Activated T-cell treated with anti-CD3 and anti-CD28 coated beads, Interleukin-2, amount 50 U/mL, for 24 hours (primary cell): ENCODE data around the gene DEPDC5.

Source experiments
- DNase-seq: peaks from one replicate; pipeline ENCODE4 v3.0.0-alpha.2; 2020
- H3K27ac Mint-ChIP-seq: 2 replicates; pipeline ENCODE4 v1.8.0; 2020; ENCODE audit warnings: mild to moderate bottlenecking, mixed read lengths
- H3K27me3 Mint-ChIP-seq: 2 replicates; pipeline ENCODE4 v1.8.0; 2020; ENCODE audit warnings: mixed read lengths
- H3K36me3 Mint-ChIP-seq: 2 replicates; pipeline ENCODE4 v1.8.0; 2020; ENCODE audit warnings: low read depth, mixed read lengths
- H3K4me1 Mint-ChIP-seq: 2 replicates; pipeline ENCODE4 v1.8.0; 2020; ENCODE audit warnings: low read depth, mixed read lengths
- H3K4me3 Mint-ChIP-seq: 2 replicates; pipeline ENCODE4 v1.8.0; 2020; ENCODE audit warnings: mild to moderate bottlenecking, moderate library complexity, mixed read lengths
- H3K9me3 Mint-ChIP-seq: 2 replicates; pipeline ENCODE4 v1.8.0; 2020; ENCODE audit warnings: mixed read lengths

The DEPDC5 gene

DNA sequence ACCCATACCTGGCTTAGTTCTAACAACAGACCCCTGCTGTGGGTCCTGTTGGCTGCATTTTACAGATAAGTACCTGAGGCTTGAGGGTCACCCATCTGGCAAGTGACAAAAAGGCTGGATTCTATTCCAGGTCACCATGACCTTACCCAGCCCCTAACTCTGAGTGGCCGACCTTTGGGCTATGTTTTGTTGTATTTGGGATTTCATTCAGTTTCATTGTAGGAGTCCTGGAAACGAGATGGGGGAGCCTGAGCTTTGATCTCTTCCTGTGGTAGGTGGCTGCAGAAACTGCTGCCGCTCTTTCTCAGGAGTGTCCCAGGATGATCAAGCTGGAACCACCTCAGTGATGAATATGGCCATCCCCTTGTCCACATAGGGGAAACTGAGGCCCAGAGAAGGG lies 165.9 kb downstream of the DEPDC5 start:
- Mint-ChIP-seq H3K4me3 (no peak overlapping the region), H3K27ac (no peak overlapping the region), H3K27me3 (peaks cover 6% of the 10 kb centered on the region), H3K4me1 (peaks cover 15% of the 10 kb centered on the region), H3K36me3 (no peaks in the 10 kb centered on the region), H3K9me3 (no peaks in the 10 kb centered on the region)
- no peak for DNase-seq

DNA sequence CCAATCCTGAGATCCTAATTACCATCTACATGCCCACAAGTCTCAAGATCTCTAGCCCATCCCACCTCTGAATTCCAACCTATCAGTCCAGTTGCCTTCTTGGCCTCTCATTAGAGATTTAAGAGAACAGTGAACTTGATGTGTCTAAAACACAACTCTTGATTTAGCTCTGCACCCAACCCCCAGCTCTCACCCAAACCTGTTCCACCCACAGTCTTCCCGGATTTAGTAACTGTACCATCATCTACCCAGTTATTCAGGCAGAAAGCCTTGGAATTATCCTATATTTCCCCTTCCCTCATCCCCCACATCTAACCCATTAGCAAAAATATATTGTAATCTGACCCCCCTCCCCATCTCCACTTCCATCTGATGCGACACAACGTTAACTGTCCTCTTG lies 166.5 kb downstream of the DEPDC5 start:
- Mint-ChIP-seq H3K27me3 (peaks cover 12% of the 10 kb centered on the region), H3K9me3 (no peaks in the 10 kb centered on the region), H3K27ac (no peak overlapping the region), H3K4me1 (peaks cover 15% of the 10 kb centered on the region), H3K36me3 (no peaks in the 10 kb centered on the region), H3K4me3 (no peak overlapping the region)
- no peak for DNase-seq

DNA sequence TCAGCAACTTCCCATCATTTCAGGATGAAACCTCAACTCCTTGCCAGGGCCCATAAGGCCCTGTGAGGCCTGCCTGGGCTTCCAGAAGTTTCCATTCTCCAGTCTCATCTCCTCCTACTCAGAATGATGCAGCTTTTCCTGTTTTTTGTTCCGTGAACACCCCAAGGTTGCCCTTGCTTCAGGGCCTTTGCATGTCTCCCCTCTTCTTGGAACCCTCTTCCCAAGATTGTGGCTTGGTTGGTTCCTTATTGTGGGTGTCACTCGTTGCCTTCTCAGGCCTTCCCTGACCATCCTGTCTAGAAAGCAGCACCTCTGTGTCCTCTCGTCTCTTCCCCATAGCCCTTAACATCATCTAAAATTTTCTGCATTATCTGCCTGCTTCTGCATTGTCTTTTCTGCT lies 167.3 kb downstream of the DEPDC5 start:
- H3K27me3 Mint-ChIP-seq: peaks cover 12% of the 10 kb centered on the region

DNA sequence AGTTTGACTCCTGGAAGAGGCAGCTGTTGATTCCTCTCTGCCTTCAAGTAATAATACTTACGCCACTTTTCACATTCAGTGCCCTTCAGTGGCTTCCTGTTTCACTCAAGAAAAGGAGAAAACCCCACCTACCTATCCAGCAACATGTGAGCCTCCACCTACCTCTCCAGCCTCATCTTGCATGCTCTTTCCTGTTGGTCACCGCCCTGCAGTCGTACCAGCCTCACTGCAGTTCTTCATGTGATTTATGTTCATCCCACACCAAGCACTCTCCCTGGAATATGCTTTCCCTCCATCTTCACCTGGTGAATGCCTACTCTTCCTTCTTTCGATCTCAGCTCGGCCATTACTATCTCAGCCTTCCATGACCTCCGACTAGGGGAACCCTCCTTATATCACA lies 168.7 kb downstream of the DEPDC5 start:
- Mint-ChIP-seq H3K27ac (no peak overlapping the region), H3K4me1 (peaks cover 7% of the 10 kb centered on the region), H3K9me3 (no peaks in the 10 kb centered on the region), H3K27me3 (peaks cover 19% of the 10 kb centered on the region), H3K4me3 (no peak overlapping the region), H3K36me3 (no peaks in the 10 kb centered on the region)
- DNase-seq: no peak

More for the DNA sequence above, 167.3 kb downstream of the DEPDC5 start:
- Mint-ChIP-seq H3K9me3 (no peaks in the 10 kb centered on the region), H3K27ac (no peak overlapping the region), H3K4me3 (no peak overlapping the region), H3K4me1 (peaks cover 15% of the 10 kb centered on the region), H3K36me3 (no peaks in the 10 kb centered on the region)
- DNase-seq: no peak

DNA sequence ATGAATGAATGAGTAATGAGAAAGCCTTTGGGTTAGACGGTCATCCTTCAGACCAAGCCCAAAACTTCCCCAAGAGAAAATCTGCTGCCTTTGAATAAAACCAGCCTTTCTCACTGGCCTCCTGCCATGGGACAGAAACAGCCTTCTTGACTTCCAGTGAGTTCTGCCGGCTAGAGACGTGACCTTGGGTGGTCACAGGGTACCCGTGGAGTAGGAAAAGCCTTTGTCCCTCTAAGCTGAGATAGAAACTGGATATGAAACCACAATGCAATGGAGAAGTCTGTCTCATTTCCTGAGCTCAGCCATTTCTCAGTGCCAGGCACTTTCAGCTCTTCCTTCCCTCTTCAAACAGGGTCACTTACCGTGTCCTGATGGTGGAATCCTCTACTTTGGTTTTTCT lies 169.3 kb downstream of the DEPDC5 start:
- Mint-ChIP-seq H3K27ac (no peak overlapping the region), H3K9me3 (no peaks in the 10 kb centered on the region), H3K4me1 (peaks cover 4% of the 10 kb centered on the region), H3K27me3 (peaks cover 20% of the 10 kb centered on the region), H3K4me3 (no peak overlapping the region), H3K36me3 (no peaks in the 10 kb centered on the region)
- no peak for DNase-seq

DNA sequence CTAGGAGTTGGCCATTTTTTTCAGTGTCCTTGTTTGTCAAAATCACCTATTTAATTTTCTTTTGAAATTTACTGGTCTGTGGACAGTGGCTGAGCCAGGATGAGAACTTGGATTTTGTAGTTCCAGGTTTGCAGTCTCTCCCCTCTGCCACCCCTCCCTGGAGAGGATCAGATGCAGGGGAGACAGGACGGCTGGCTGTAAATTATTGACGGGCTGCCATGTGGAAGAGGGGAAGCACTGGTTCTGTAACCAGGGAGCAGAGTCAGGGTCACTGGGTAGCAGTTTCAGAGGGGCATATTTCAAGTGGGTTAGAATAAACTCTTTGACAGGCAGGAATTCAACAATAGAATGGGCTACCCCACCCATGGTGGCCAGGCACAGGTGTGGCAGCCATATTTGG lies 169.9 kb downstream of the DEPDC5 start:
- Mint-ChIP-seq H3K9me3 (no peaks in the 10 kb centered on the region), H3K4me3 (no peak overlapping the region), H3K27me3 (peaks cover 20% of the 10 kb centered on the region), H3K36me3 (no peaks in the 10 kb centered on the region), H3K4me1 (peaks cover 4% of the 10 kb centered on the region), H3K27ac (no peak overlapping the region)
- no peak for DNase-seq

DNA sequence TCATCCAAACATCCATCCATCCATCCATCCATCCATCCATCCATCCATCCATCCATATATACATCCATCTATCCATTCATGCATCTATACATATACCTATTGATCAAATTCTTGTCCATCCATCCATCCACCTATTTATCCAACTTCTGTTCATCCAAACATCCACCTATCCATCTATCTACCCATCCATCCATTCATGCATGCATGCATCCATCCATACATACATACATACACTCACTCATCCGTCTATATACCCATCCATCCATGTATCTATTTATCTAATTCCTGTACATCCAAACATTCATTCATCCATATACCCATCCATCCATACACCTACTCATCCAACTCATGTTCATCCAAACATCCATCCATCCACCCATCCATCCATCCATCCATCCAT lies 171.2 kb downstream of the DEPDC5 start:
- peaks cover 4% of the 10 kb centered on the region for H3K4me1 Mint-ChIP-seq
- no peaks in the 10 kb centered on the region for H3K9me3 Mint-ChIP-seq
- no peak for DNase-seq
- H3K4me3 Mint-ChIP-seq: no peak overlapping the region
- H3K36me3 Mint-ChIP-seq: no peaks in the 10 kb centered on the region
- peaks cover 25% of the 10 kb centered on the region for H3K27me3 Mint-ChIP-seq
- no peak overlapping the region for H3K27ac Mint-ChIP-seq

DNA sequence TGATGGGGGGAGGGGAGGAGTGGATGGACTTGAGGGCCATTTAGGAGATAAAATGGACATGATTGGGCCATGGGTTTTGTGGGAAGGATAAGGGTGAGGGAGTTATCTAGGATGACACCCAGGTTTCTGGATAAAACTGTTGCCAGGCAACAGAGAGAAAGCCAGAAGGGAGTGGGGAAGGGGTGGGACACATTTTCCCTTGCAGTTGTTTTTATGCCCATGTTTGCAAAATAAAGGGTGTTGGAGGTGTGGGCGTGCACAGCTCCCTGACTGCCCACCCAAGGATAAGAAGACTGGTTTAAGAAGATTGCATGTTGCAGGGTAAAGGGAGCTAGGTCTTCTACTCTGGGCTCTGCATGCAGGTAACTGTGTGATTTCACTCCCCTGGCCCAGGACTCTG lies 172.2 kb downstream of the DEPDC5 start:
- Mint-ChIP-seq H3K27me3 (peaks cover 25% of the 10 kb centered on the region), H3K36me3 (no peaks in the 10 kb centered on the region), H3K27ac (no peak overlapping the region), H3K9me3 (no peaks in the 10 kb centered on the region), H3K4me1 (peaks cover 4% of the 10 kb centered on the region), H3K4me3 (no peak overlapping the region)
- no peak for DNase-seq

DNA sequence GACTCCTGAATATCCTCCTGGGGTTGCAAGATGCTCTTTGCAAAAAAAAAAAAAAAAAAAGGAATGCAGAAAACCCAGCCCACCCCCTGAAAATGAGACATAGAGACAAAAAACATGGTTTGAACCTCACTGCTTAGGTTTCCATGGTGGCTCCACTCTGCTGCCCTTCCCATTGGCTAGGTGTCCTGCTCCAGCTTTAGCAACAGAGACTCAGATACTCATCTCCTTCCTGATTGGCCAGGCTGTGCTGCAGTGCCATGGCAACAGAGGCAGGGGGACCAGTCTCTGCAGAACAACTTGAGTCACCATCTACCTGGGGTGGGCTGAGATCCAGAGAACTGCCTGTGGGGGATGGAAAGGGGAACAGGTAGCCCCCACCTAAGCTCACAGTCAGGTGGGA lies 173.2 kb downstream of the DEPDC5 start:
- H3K4me1 Mint-ChIP-seq: peaks cover 4% of the 10 kb centered on the region
- H3K27me3 Mint-ChIP-seq: peaks cover 25% of the 10 kb centered on the region
- DNase-seq: no peak
- no peaks in the 10 kb centered on the region for H3K36me3 Mint-ChIP-seq
- H3K9me3 Mint-ChIP-seq: no peaks in the 10 kb centered on the region
- no peak overlapping the region for H3K4me3 Mint-ChIP-seq
- H3K27ac Mint-ChIP-seq: no peak overlapping the region

DNA sequence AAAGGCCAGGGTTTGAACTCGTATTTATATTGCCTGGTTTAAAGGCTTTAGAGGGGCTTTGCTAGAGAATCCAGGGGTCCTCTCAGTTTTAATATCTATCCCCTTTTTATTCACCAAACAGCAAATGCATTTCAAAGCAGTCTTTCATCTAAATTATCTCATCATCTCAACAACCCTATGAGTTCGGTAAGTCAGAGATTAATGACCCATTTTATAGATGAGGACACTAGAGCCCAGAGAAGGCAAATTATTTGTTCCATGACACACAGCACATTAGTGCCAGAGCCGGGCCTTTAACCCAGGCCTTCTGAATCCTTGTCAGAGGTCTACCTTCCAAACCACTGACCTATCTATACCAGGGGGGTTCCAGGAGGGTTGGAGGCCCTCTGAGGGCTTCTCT lies 173.7 kb downstream of the DEPDC5 start:
- H3K27me3 Mint-ChIP-seq: peaks cover 24% of the 10 kb centered on the region
- no peak overlapping the region for H3K27ac Mint-ChIP-seq
- no peak overlapping the region for H3K4me3 Mint-ChIP-seq
- no peak for DNase-seq
- peaks cover 4% of the 10 kb centered on the region for H3K4me1 Mint-ChIP-seq
- H3K9me3 Mint-ChIP-seq: no peaks in the 10 kb centered on the region
- H3K36me3 Mint-ChIP-seq: no peaks in the 10 kb centered on the region

DNA sequence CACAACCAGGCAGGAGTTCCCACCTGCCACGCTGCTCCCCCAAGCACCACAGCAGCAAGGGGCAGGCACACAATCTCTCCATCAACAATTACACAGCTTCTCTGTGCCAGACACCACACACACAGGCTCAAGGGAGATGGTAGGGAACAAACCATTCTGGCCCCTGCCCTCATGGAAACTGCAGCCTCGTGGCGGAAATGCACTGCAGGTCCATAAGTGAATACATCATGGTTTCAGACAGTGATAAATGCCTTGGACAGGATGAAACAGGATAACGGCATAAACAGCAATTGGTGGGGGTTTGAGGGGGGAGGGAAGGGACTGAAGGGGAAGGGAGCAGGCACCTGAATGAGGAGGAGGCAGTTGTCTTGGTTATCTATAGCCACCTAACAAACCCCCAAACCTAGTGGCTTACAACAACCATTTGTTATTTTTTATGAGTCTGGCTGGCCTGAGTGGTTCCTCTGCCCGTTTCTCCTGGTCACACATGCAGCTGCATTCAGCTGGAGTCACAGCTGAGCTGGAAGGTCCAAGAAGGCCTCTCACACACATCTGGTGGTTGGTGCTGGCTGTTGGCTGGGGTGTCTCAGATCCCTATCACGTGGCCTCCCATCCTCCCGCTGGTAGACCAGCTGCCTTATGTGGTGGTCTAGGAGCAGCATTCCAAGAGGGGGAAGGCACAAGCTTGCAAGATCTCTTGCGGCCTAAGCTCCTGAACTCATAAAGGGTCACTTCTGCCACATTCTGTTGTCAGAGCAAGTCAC lies 175.5 kb downstream of the DEPDC5 start:
- Mint-ChIP-seq H3K27me3 (peaks cover 19% of the 10 kb centered on the region), H3K9me3 (no peaks in the 10 kb centered on the region), H3K27ac (no peak overlapping the region), H3K4me3 (no peak overlapping the region), H3K36me3 (no peaks in the 10 kb centered on the region), H3K4me1 (no peaks in the 10 kb centered on the region)
- no peak for DNase-seq

DNA sequence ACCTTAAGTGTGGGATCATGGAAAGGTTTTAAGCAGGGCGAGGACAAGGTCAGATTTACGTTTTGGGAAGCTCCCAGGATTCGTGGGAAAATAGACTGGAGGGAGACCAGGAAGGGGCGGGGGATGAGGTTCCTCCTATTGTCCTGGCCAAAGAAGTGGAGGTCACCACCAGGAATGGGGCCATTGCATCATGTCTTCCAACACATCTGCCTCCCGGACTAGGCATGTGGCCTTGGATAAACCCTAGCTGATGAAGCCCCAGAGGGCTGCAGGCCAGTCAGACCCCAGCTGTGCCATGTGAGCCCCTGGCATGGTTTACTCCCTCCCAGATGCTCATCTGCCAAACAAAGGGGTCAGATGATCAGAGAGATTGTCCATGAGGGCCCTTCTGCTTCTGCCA lies 179.0 kb downstream of the DEPDC5 start:
- Mint-ChIP-seq H3K36me3 (no peaks in the 10 kb centered on the region), H3K27ac (no peak overlapping the region), H3K27me3 (peaks cover 5% of the 10 kb centered on the region), H3K4me3 (no peak overlapping the region), H3K9me3 (no peaks in the 10 kb centered on the region), H3K4me1 (no peaks in the 10 kb centered on the region)
- no peak for DNase-seq

DNA sequence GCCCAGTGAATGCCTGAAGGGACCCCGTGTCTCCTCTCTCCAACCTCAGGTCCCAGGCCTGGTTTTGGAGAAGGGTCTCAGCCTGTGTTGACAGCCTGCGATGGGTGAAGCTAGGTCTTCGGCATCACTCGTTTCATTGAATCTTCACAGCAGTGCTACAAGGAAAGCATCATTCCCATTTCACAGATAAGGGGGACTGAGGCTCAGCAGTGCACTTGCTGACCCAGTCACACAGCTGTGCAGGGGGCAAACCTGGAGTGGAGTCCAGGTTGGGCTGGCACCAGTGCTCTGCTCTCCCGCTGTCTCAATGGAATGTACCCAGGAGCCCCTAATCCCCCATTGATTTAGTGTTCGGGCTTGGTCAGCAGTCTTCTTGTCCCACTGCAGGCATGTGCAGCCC lies 179.6 kb downstream of the DEPDC5 start:
- H3K27me3 Mint-ChIP-seq: peaks cover 5% of the 10 kb centered on the region
- H3K27ac Mint-ChIP-seq: no peak overlapping the region
- no peaks in the 10 kb centered on the region for H3K4me1 Mint-ChIP-seq
- H3K36me3 Mint-ChIP-seq: no peaks in the 10 kb centered on the region
- H3K9me3 Mint-ChIP-seq: no peaks in the 10 kb centered on the region
- no peak overlapping the region for H3K4me3 Mint-ChIP-seq
- DNase-seq: no peak

DNA sequence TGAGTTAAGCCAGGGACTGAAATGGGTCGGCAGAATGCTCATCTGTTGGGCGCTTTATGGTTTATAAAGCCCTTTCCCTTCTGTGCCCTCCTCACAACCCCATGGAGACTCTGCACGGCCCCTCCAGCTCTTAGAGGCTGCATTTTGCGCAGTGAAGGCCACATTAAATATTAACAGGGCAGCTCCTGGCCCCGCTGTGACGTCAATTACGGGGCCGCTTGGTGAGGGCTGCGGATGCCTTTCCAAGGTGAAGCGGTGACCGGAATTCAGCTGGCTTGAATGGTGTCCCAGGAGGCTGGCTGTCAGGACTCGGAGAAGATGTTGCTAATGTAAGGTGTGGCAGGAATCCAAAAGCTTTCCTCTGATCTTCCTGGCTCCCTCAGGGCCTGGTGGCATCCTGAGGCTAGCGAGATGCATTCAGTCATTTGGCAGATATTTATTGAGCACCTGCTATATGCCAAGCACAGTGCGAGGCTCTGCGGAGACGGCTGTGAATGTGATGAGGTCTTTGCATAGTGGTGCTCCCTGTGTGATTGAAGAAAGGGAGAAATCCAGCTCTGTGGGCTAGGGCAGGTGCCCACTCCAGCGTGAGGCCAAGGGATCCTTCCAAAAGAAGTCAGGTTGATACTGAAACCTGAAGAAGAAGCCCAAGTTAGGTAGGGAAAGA lies 180.1 kb downstream of the DEPDC5 start:
- Mint-ChIP-seq H3K4me3 (no peak overlapping the region), H3K36me3 (no peaks in the 10 kb centered on the region), H3K27me3 (peaks cover 3% of the 10 kb centered on the region), H3K4me1 (no peaks in the 10 kb centered on the region), H3K9me3 (no peaks in the 10 kb centered on the region), H3K27ac (no peak overlapping the region)
- no peak for DNase-seq

DNA sequence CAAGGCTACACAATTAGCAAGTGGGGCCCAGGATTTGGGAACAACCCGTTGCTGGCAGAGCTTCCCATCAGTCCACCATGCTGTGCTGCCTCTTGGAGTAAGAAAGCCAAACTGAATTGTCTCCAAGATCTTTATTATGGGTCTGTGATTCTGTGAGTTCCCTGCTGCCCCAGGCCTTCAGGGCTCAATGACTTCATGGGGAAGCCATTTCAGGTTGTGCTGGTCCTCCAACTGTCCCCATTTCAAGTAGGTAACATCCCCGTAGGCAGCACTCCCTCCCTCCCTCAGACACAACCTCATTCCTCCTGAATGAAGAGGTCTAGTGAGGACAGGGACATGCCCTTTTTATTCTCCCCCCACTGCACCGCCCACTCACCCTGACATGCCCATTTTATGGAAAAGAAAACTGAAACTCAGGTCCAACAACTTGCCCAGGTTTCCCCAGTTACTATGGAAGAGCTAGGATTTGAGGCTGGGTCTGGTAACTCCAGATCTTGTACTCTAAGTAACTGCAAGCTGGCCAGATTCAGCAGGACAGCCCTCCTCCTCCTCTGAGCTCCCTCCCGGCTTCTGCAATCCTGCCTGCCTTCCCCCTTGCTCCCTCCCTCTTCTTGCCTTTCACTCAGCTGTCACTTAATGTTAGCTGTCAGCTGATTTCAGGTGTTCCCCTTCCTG lies 182.3 kb downstream of the DEPDC5 start:
- Mint-ChIP-seq H3K36me3 (no peaks in the 10 kb centered on the region), H3K27ac (no peak overlapping the region), H3K9me3 (no peaks in the 10 kb centered on the region), H3K4me3 (no peak overlapping the region), H3K27me3 (no peaks in the 10 kb centered on the region), H3K4me1 (no peaks in the 10 kb centered on the region)
- DNase-seq: no peak
